ENCODE results near the gene DCTPP1.
A peak's percentile ranks its signal among the peaks of the same experiment; 100 is the strongest.
"Not testable (repeated sequence)": the region's sequence is repeated elsewhere in the genome, so short reads cannot be mapped to it uniquely, and the experiment has no call there.

The DCTPP1 gene

GRCh38 chr16:30409125-30410060 is 20.4 kb downstream of the DCTPP1 start:
- peak; percentile 73 to 88 for DNase-seq

GRCh38 chr16:30407804-30408534 is 21.9 kb downstream of the DCTPP1 start:
- no peak for DNase-seq

- DNase-seq, result peak; percentile 63 to 90
These were observed 22.6 kb downstream of the DCTPP1 start, which contains the start of gene ZNF771 for GRCh38 chr16:30407102-30407803. Gene ZNF771, plus strand, starts transcription at chr16:30407606. Its CDS starts 448 bp downstream, at chr16:30408054.

GRCh38 chr16:30406795-30407101 is 23.1 kb downstream of the DCTPP1 start:
- DNase-seq, result no peak

GRCh38 chr16:30401768-30402425 is 27.9 kb downstream of the DCTPP1 start:
- DNase-seq, result no peak

GRCh38 chr16:30399435-30400186 is 30.2 kb downstream of the DCTPP1 start:
- DNase-seq, result no peak

GRCh38 chr16:30398661-30399434 is 31.0 kb downstream of the DCTPP1 start:
- no peak for DNase-seq

GRCh38 chr16:30397776-30398660 is 31.8 kb downstream of the DCTPP1 start:
- no peak for DNase-seq

GRCh38 chr16:30397056-30397455 is 32.8 kb downstream of the DCTPP1 start:
- no peak for DNase-seq

- DNase-seq, result not testable (repeated sequence)
These were observed 33.2 kb downstream of the DCTPP1 start for GRCh38 chr16:30396627-30397026.

- DNase-seq, result no peak
These were observed 33.7 kb downstream of the DCTPP1 start for GRCh38 chr16:30395992-30396585.

GRCh38 chr16:30395155-30395991 is 34.5 kb downstream of the DCTPP1 start, which contains the start of gene ZNF48:
Gene ZNF48, plus strand, starts transcription at chr16:30395420. Its CDS starts 375 bp downstream, at chr16:30395795.
- DNase-seq, result peak; percentile 61 to 90

- DNase-seq, result no peak
These were observed 35.2 kb downstream of the DCTPP1 start for GRCh38 chr16:30394592-30395154.

GRCh38 chr16:30383521-30383920 is 46.3 kb downstream of the DCTPP1 start:
- DNase-seq, result no peak

- no peak for DNase-seq
These were observed 47.5 kb downstream of the DCTPP1 start, which contains the start of gene SEPTIN1 for GRCh38 chr16:30382111-30382881. Gene SEPTIN1, minus strand, starts transcription at chr16:30382561. Its CDS starts 19 bp downstream, at chr16:30382542.

GRCh38 chr16:30381291-30382041 is 48.4 kb downstream of the DCTPP1 start:
- DNase-seq, result no peak

Measured in NCI-H446 (cell line).